Measurements from ENCODE around the gene HCN2. TPM values are rescaled to one million over a fixed set of nuclear protein-coding genes. Genes with fewer than 3 reads are reported as not detected.
"Not testable (repeated sequence)": the region's sequence is repeated elsewhere in the genome, so short reads cannot be mapped to it uniquely, and the experiment has no call there.

HCN2 gene
- total RNA-seq, 3 donors from 2014 or later (not counting 1 experiment from before 2014, with no cell fraction given): 0.96 to 1.6 (median 1.1) TPM

DNA sequence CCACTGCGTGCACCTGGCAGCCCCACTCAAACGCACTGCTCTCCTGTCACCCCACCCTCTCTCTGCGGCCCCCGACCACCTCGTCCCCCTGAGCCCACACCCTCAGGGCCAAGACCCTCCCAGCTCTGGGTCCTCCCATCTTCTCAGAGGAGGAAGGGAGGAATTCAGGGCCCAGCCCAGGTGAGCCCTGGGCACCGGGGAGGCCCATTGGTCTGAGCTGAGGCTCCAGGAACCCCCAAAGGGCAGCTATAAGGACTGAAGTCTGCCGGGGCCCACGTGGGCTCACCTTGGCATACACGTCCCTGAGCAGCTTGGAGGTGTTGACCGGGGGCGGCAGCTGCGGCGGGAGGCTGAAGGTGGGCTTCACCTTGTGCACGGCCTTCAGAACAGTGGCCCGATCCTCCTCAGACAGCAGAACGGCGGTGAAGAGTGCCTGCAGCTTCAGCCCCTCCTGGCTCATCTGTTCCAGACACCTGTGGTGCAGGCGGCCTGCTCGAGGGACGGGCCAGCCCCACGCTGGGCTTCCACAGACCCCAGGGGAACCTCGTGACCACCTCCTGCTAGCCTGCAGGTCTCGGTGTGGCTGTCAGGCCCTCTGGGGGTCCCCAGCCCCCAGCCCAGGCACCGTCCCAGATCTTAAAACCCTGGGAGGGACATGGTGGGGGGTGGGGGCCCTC, 34.9 kb downstream of the HCN2 start:
- intact Hi-C loops (cut with micrococcal nuclease): no loop called here
- Mint-ChIP-seq H3K4me1 (no peaks in the 10 kb centered on the region), H3K27ac (no peak overlapping the region), H3K9me3 (no peaks in the 10 kb centered on the region), H3K4me3 (no peak overlapping the region), H3K27me3 (ENCODE audit: low read depth in 2 of 2) (no peaks in the 10 kb centered on the region), H3K36me3 (no peaks in the 10 kb centered on the region)
- TF ChIP-seq CTCF (IDR thresholded peaks at IDR 0.05): no peak
- no peak overlapping the region for H3K4me3 ChIP-seq (ENCODE audit: low read length)
- H3K9me3 ChIP-seq (ENCODE audit: control insufficient read depth, insufficient read depth, low read length): no peaks in the 10 kb centered on the region
- ATAC-seq: no peak
- H3K27me3 ChIP-seq (ENCODE audit: control insufficient read depth, insufficient read depth, low read length): no peaks in the 10 kb centered on the region
- WGBS (ENCODE audit: insufficient coverage): 97% methylated on average over 24 of the region's 24 CpGs
- no peak for DNase-seq
- no peak overlapping the region for H3K27ac ChIP-seq (ENCODE audit: low read length)
- H3K4me1 ChIP-seq (ENCODE audit: control insufficient read depth, insufficient read depth, low read length): no peaks in the 10 kb centered on the region
- H3K36me3 ChIP-seq (ENCODE audit: control insufficient read depth, insufficient read depth, low read length): peaks cover 43% of the 10 kb centered on the region

DNA sequence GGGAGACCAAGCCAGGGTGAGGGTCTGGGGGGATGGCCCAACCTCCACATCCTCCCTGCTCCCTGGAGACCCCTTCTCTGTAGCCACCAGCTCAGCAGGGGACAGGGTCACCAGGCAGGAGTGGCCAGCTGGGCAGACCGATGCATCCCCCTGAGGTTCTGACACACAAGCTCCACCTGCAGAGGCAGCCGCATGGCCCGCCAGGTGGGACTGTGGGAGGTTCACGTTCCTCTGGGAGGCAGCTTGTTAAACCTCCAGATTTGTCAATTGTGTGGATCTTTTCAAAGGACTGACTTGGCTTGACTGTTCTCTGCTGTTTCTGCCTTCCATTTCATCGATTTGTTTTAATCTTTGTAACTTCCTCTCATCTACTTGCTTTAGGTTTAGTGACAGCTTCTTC, 35.6 kb downstream of the HCN2 start:
- TF ChIP-seq CTCF (IDR thresholded peaks at IDR 0.05): no peak
- ATAC-seq (no peak), DNase-seq (no peak)
- intact Hi-C loops (cut with micrococcal nuclease): no loop called here
- H3K4me3 Mint-ChIP-seq: no peak overlapping the region
- H3K36me3 Mint-ChIP-seq: no peaks in the 10 kb centered on the region
- Histone ChIP-seq H3K9me3 (ENCODE audit: control insufficient read depth, insufficient read depth, low read length) (no peaks in the 10 kb centered on the region), H3K4me1 (ENCODE audit: control insufficient read depth, insufficient read depth, low read length) (no peaks in the 10 kb centered on the region), H3K27me3 (ENCODE audit: control insufficient read depth, insufficient read depth, low read length) (no peaks in the 10 kb centered on the region), H3K27ac (ENCODE audit: low read length) (no peak overlapping the region), H3K36me3 (ENCODE audit: control insufficient read depth, insufficient read depth, low read length) (peaks cover 39% of the 10 kb centered on the region), H3K4me3 (ENCODE audit: low read length) (no peak overlapping the region)
- H3K9me3 Mint-ChIP-seq: no peaks in the 10 kb centered on the region
- H3K27me3 Mint-ChIP-seq (ENCODE audit: low read depth in 2 of 2): no peaks in the 10 kb centered on the region
- no peak overlapping the region for H3K27ac Mint-ChIP-seq
- H3K4me1 Mint-ChIP-seq: peaks cover 0 to under 1% of the 10 kb centered on the region in 2 donors
- WGBS (ENCODE audit: insufficient coverage): 94% methylated on average over 5 of the region's 5 CpGs

- DNase-seq; H3K36me3 Mint-ChIP-seq; H3K27ac ChIP-seq (ENCODE audit: low read length); H3K4me3 ChIP-seq (ENCODE audit: low read length); H3K4me1 ChIP-seq (ENCODE audit: control insufficient read depth, insufficient read depth, low read length); H3K4me3 Mint-ChIP-seq; ATAC-seq; H3K4me1 Mint-ChIP-seq; H3K27ac Mint-ChIP-seq; H3K9me3 ChIP-seq (ENCODE audit: control insufficient read depth, insufficient read depth, low read length); H3K27me3 ChIP-seq (ENCODE audit: control insufficient read depth, insufficient read depth, low read length); H3K27me3 Mint-ChIP-seq (ENCODE audit: low read depth in 2 of 2); intact Hi-C loops (cut with micrococcal nuclease); H3K9me3 Mint-ChIP-seq: not testable (repeated sequence)
- peaks cover 41% of the 10 kb centered on the region for H3K36me3 ChIP-seq (ENCODE audit: control insufficient read depth, insufficient read depth, low read length)
- 96% methylated on average over 6 of the region's 7 CpGs for WGBS (ENCODE audit: insufficient coverage)
Observed at GRCh38 chr19:626566-626965, 36.9 kb downstream of the HCN2 start.

DNA sequence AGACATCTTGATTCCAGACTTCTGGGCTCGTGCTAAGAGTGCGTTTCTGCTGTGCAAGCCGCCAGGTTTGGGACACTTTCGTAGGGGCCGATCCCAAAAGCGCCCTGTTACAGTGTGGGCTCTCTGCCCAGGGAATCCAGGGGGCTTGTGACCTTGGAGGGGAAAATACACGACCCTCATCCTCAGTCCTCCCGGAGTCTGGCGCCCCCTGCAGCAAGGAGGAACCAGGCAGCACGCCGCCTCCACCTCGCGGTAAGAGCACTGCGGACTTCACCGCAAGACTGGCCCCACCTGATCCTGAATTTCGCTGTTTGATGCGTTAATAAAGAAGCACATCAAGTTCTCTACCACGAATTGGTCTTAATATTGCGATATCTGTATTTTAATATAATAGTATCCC, 38.5 kb downstream of the HCN2 start:
- no peaks in the 10 kb centered on the region for H3K36me3 Mint-ChIP-seq

GRCh38 chr19:629515-629914, 39.8 kb downstream of the HCN2 start:
- H3K4me1 Mint-ChIP-seq: peaks cover 9 to 26% of the 10 kb centered on the region in 2 donors
- intact Hi-C loops (cut with micrococcal nuclease): not testable (repeated sequence)

More for the DNA sequence above, 38.5 kb downstream of the HCN2 start:
- TF ChIP-seq CTCF (IDR thresholded peaks at IDR 0.05): no peak
- Mint-ChIP-seq H3K27me3 (ENCODE audit: low read depth in 2 of 2) (no peaks in the 10 kb centered on the region), H3K4me3 (no peak overlapping the region), H3K4me1 (peaks cover 0 to 15% of the 10 kb centered on the region in 2 donors), H3K9me3 (no peaks in the 10 kb centered on the region), H3K27ac (no peak overlapping the region)
- Histone ChIP-seq H3K9me3 (ENCODE audit: control insufficient read depth, insufficient read depth, low read length) (no peaks in the 10 kb centered on the region), H3K27ac (ENCODE audit: low read length) (no peak overlapping the region), H3K4me3 (ENCODE audit: low read length) (no peak overlapping the region), H3K36me3 (ENCODE audit: control insufficient read depth, insufficient read depth, low read length) (peaks cover 35% of the 10 kb centered on the region), H3K27me3 (ENCODE audit: control insufficient read depth, insufficient read depth, low read length) (no peaks in the 10 kb centered on the region), H3K4me1 (ENCODE audit: control insufficient read depth, insufficient read depth, low read length) (peaks cover 16% of the 10 kb centered on the region)
- ATAC-seq (no peak), DNase-seq (peak in 1 of 2 donors; percentile 43)
- intact Hi-C loops (cut with micrococcal nuclease): no loop called here
- WGBS (ENCODE audit: insufficient coverage): 93% methylated on average over 17 of the region's 19 CpGs

More at GRCh38 chr19:629515-629914, 39.8 kb downstream of the HCN2 start:
- not testable (repeated sequence) for H3K27me3 Mint-ChIP-seq (ENCODE audit: low read depth in 2 of 2); H3K9me3 ChIP-seq (ENCODE audit: control insufficient read depth, insufficient read depth, low read length); H3K27me3 ChIP-seq (ENCODE audit: control insufficient read depth, insufficient read depth, low read length); ATAC-seq; H3K4me3 Mint-ChIP-seq; H3K4me3 ChIP-seq (ENCODE audit: low read length); H3K27ac ChIP-seq (ENCODE audit: low read length); H3K27ac Mint-ChIP-seq; DNase-seq; H3K36me3 Mint-ChIP-seq; H3K9me3 Mint-ChIP-seq
- peaks cover 27% of the 10 kb centered on the region for H3K36me3 ChIP-seq (ENCODE audit: control insufficient read depth, insufficient read depth, low read length)
- H3K4me1 ChIP-seq (ENCODE audit: control insufficient read depth, insufficient read depth, low read length): peaks cover 24% of the 10 kb centered on the region
- WGBS (ENCODE audit: insufficient coverage): 95% methylated on average over 25 of the region's 25 CpGs

Measured in natural killer cell (primary cell).